ENCODE data around the gene UQCRC2.

DNA sequence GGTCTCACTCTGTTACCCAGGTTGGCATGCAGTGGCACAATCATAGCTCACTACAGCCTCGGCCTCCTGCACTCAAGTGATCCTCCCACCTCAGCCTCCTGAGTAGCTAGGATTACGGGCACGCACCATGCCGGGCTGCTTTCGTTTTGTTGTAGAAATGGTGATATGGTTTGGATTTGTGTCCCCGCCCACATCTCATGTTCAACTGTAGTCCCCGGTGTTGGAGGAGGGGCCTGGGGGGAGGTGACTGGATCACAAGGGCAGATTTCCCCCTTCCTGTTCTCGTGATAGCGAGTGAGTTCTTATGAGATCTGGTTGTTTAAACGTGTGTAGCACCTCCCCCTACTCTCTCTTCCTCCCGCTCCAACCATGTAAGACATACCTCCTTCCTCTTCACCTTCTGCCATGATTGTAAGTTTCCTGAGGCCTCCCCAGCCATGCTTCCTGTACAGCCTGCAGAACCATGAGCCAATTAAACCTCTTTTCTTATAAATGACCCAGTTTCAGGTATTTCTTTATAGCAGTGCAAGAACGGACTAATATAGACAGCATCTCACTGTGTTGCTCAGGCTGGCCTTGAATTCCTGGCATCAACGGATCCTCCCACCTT, 41.8 kb downstream of the UQCRC2 start:
- TF ChIP-seq POLR2A (IDR thresholded peaks at IDR 0.05) (no peak), POLR2AphosphoS5 (IDR thresholded peaks at IDR 0.05) (no peak)
- TF ChIP-seq, protein P1, sequence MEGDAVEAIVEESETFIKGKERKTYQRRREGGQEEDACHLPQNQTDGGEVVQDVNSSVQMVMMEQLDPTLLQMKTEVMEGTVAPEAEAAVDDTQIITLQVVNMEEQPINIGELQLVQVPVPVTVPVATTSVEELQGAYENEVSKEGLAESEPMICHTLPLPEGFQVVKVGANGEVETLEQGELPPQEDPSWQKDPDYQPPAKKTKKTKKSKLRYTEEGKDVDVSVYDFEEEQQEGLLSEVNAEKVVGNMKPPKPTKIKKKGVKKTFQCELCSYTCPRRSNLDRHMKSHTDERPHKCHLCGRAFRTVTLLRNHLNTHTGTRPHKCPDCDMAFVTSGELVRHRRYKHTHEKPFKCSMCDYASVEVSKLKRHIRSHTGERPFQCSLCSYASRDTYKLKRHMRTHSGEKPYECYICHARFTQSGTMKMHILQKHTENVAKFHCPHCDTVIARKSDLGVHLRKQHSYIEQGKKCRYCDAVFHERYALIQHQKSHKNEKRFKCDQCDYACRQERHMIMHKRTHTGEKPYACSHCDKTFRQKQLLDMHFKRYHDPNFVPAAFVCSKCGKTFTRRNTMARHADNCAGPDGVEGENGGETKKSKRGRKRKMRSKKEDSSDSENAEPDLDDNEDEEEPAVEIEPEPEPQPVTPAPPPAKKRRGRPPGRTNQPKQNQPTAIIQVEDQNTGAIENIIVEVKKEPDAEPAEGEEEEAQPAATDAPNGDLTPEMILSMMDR (IDR thresholded peaks at IDR 0.05), result no peak
